Stimulated activated effector memory CD8-positive, alpha-beta T cell treated with anti-CD3 and anti-CD28 coated beads, Interleukin-12 subunit alpha, Interleukin-12 subunit beta, amount 100 ng/mL, for 72 hours (primary cell): ENCODE data around the gene TMEM63A.
"Not testable (repeated sequence)": the region's sequence is repeated elsewhere in the genome, so short reads cannot be mapped to it uniquely, and the experiment has no call there.

ENCODE experiments used
- ATAC-seq: fragments of 150-1000 bp; cut with Tn5 transposase; 2 replicates; pipeline ENCODE4 v1.10.0; 2021
- DNase-seq, 2 donors: peaks; one replicate each; pipeline ENCODE4 v3.0.0; 2021 to 2022; ENCODE audit warnings: low spot score in 2 of 2
- H3K27ac Mint-ChIP-seq: one replicate; pipeline ENCODE4 v1.8.0; 2022; ENCODE audit warnings: mild to moderate bottlenecking, mixed read lengths
- H3K36me3 Mint-ChIP-seq: one replicate; pipeline ENCODE4 v1.8.0; 2022; ENCODE audit warnings: mild to moderate bottlenecking, mixed read lengths
- H3K4me1 Mint-ChIP-seq: one replicate; pipeline ENCODE4 v1.8.0; 2022; ENCODE audit warnings: mixed read lengths
- H3K4me3 Mint-ChIP-seq: one replicate; pipeline ENCODE4 v1.8.0; 2022; ENCODE audit warnings: mild to moderate bottlenecking, mixed read lengths
- H3K9me3 Mint-ChIP-seq: one replicate; pipeline ENCODE4 v1.8.0; 2022; ENCODE audit warnings: mixed read lengths

Gene TMEM63A

DNA sequence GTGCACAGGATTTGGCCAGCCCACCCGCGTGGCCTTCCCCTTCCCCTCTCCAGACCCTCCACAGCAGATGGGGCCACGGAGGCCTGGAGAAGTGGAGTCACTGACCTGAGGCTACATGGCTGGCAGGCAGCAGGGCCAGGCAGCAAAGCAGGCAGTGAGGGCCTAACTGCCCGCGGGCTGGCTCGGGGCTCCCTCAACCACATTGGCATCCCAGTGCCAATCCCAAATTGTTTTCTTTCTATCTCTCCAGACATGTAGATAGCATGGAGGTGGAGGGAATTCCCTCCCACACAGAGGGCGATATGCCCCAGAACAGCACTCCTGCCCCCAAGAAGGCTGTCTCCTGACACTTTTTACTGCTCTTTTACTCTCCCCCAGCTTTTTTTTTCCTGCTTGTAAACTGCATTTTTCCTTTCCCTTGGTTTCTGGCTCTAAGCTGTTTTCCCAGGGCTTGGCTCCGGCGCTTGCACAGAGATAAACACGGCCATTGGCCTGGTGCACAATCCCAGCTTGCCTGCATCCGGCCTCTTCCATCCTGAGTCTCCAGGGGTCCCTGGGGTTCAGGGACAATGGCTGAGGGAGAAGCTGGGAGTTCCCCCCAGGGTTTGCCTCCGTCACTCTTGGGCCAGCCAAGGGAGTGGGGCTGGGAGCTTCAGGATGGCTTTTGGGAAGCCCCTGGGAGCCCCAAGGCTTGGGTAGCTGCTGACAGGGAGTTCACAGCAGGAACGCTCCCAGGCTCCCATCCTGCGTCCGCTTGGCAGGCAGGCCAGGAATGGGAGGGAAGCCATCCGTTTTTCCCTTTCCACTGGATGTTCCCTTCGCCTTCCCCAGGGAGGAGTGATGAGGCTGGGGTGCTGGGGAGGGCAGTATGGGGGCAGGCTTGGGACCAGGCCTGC, 65.3 kb downstream of the TMEM63A start:
- H3K9me3 Mint-ChIP-seq: no peaks in the 10 kb centered on the region
- ATAC-seq (no peak), DNase-seq (no peak)
- H3K27ac Mint-ChIP-seq: no peak overlapping the region
- H3K4me3 Mint-ChIP-seq: no peak overlapping the region
- H3K4me1 Mint-ChIP-seq: no peaks in the 10 kb centered on the region
- no peaks in the 10 kb centered on the region for H3K36me3 Mint-ChIP-seq

GRCh38 chr1:225815526-225816178, 66.5 kb downstream of the TMEM63A start:
- H3K4me1 Mint-ChIP-seq: peaks cover 5% of the 10 kb centered on the region
- no peaks in the 10 kb centered on the region for H3K9me3 Mint-ChIP-seq
- DNase-seq (no peak), ATAC-seq (no peak)
- no peak overlapping the region for H3K27ac Mint-ChIP-seq
- H3K36me3 Mint-ChIP-seq: no peaks in the 10 kb centered on the region
- H3K4me3 Mint-ChIP-seq: no peak overlapping the region

DNA sequence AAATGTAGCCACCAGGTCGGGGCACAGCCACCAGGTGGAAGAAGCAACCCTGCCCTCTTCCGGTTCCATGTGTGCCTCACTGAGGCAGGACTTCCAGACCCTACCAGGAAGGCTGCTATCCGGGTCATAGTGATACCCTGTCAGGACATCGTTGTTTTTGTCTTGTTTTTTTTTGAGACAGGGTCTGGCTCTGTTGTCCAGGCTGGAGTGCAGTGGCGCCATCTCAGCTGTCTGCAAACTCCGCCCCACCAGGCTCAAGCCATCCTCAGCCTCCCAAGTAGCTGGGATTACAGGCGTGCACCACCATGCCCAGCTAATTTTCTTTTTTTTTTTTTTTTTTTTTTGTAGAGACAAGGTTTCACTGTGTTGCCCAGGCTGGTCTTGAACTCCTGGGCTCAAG, 67.1 kb downstream of the TMEM63A start:
- not testable (repeated sequence) for H3K36me3 Mint-ChIP-seq, ATAC-seq, DNase-seq, H3K4me3 Mint-ChIP-seq, H3K9me3 Mint-ChIP-seq, H3K27ac Mint-ChIP-seq, H3K4me1 Mint-ChIP-seq

DNA sequence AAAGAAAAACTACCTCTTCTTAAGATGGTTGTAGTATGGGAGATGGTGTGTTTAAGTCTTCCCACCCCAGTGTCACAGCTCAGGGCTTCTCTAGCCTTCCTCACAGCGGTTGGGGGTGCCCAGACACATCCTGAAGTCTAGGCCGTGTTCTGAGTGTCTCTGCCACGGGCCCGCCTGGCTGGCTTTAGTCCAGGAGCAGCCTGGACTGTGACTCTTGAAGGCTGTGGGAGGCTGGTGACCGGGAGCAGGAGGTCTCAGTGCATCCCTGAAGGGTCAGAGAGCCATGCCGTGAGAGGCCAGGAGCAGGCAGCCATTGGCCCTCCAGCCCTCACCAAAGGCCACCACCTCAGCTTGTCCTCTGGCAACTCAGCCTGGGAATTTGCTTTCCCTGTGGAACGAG, 67.8 kb downstream of the TMEM63A start:
- Mint-ChIP-seq H3K4me3 (no peak overlapping the region), H3K9me3 (no peaks in the 10 kb centered on the region), H3K4me1 (peaks cover 10% of the 10 kb centered on the region), H3K36me3 (no peaks in the 10 kb centered on the region), H3K27ac (no peak overlapping the region)
- no peak for DNase-seq
- ATAC-seq: no peak

DNA sequence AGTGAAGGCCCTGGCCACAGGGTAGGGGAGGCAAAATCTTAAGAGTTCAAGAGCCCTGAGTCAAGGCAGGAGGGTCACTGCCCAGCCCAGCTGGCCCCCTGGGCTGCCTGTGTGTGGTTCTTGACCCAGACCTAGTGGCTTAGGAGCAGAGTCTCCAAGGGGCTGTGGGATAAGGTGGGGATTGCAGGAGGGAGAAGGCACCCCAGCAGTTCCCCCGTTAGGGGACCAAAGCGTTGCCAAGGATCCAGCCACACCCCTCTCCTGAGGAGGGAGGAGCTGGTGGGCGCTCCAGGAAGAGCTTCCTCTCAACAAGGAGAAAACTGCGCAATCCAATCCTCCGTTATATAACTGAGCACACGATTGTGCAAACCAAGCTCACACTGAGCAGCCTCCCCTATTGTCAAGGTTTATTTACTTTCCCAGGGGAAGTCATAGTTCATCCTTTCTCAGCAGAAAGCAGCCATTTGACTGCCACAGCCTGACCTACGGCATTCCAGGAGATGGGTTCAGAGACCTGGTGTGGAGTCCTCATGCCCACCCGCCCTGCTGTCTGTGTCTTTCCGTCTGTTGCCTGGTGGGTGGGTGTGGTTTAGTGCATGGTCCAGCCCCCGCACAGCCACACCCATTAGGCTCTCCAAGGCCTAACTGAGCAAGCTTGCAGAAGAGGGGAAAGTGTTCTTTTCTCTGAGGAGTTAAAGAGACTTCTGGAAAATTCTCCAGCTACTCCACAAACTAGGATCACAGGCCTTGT, 68.8 kb downstream of the TMEM63A start:
- Mint-ChIP-seq H3K9me3 (no peaks in the 10 kb centered on the region), H3K27ac (no peak overlapping the region), H3K4me1 (peaks cover 10% of the 10 kb centered on the region), H3K4me3 (no peak overlapping the region), H3K36me3 (no peaks in the 10 kb centered on the region)
- DNase-seq: no peak
- ATAC-seq: no peak

- no peak for DNase-seq
- no peak overlapping the region for H3K4me3 Mint-ChIP-seq
- H3K4me1 Mint-ChIP-seq: peaks cover 10% of the 10 kb centered on the region
- H3K27ac Mint-ChIP-seq: no peak overlapping the region
- ATAC-seq: no peak
- H3K36me3 Mint-ChIP-seq: no peaks in the 10 kb centered on the region
- H3K9me3 Mint-ChIP-seq: no peaks in the 10 kb centered on the region
These were observed 69.5 kb downstream of the TMEM63A start for GRCh38 chr1:225812488-225813213.

- H3K9me3 Mint-ChIP-seq: no peaks in the 10 kb centered on the region
- H3K36me3 Mint-ChIP-seq: no peaks in the 10 kb centered on the region
- ATAC-seq: no peak
- DNase-seq: no peak
- peaks cover 10% of the 10 kb centered on the region for H3K4me1 Mint-ChIP-seq
- no peak overlapping the region for H3K4me3 Mint-ChIP-seq
- H3K27ac Mint-ChIP-seq: no peak overlapping the region
These were observed 70.3 kb downstream of the TMEM63A start for GRCh38 chr1:225811622-225812487.

DNA sequence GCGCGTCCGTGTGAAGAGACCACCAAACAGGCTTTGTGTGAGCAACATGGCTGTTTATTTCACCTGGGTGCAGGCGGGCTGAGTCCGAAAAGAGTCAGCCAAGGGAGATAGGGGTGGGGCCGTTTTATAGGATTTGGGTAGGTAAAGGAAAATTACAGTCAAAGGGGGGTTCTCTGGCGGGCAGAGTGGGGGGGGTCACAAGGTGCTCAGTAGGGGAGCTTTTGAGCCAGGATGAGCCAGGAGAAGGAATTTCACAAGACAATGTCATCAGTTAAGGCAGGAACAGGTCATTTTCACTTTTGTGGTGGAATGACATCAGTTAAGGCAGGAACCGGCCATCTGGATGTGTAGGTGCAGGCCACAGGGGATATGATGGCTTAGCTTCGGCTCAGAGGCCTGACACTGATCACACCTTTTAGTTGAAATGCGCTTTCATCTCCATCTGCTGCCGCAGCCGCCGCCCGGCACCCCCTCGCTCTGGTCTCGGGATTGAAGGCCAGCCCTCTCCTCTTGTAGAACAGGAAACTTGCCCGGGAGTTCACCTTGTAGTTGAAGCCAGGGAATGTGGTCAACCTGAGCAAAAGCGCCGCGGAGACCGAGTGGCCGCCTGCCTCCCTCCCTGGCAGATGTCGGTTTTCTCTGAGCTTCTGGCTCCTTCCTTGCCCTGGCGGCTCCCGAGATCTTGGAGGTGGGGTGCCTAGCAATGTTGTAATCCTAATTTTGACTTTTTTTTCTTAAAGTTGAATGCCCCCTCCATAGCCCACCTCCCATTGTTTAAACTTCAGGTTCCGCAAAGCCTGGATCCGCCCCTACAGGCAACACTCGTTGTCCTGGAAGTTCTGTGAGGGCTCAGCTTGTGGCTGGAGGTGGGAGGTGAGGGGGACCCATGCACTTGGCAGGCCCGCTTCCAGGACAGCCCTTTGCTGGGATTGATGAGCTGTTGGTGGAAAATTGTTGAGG, 71.3 kb downstream of the TMEM63A start:
- H3K36me3 Mint-ChIP-seq, ATAC-seq, H3K27ac Mint-ChIP-seq, H3K4me1 Mint-ChIP-seq, H3K9me3 Mint-ChIP-seq, DNase-seq: not testable (repeated sequence)
- H3K4me3 Mint-ChIP-seq: peak overlapping the region; percentile 71

- H3K36me3 Mint-ChIP-seq: no peaks in the 10 kb centered on the region
- peak within 1 kb of the TSS; percentile 20 for H3K27ac Mint-ChIP-seq
- ATAC-seq (peak; percentile 94), DNase-seq (peak; percentile 57 to 80)
- peaks cover 10% of the 10 kb centered on the region for H3K4me1 Mint-ChIP-seq
- H3K9me3 Mint-ChIP-seq: no peaks in the 10 kb centered on the region
- peak within 1 kb of the TSS; percentile 71 for H3K4me3 Mint-ChIP-seq
These were observed 72.2 kb downstream of the TMEM63A start, which contains the start of gene EPHX1 for GRCh38 chr1:225809842-225810578. TSS of gene EPHX1 (plus strand) at chr1:225810124. CDS start at chr1:225828730, 18,606 bp downstream.

DNA sequence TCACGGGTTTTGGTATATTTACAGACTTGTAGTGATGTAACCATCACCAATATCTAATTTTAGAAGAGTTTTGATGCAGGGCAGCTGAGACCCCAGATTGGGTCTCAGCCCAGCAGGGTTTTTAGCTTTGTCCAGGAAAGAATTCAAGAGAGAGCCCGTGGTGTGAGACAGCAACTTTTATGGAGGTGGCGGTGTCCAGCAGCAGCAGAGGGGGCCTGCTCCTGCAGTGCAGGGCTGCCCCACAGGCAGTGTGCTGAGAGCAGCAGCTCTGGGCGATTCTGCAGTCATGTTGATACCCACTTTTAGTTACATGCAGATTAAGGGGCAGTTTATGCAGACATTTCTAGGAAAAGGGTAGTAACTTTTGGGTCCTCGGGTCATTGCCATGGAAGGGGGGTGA, 74.0 kb downstream of the TMEM63A start:
- H3K36me3 Mint-ChIP-seq: no peaks in the 10 kb centered on the region
- H3K27ac Mint-ChIP-seq: no peak overlapping the region
- no peak overlapping the region for H3K4me3 Mint-ChIP-seq
- peaks cover 10% of the 10 kb centered on the region for H3K4me1 Mint-ChIP-seq
- no peaks in the 10 kb centered on the region for H3K9me3 Mint-ChIP-seq
- no peak for DNase-seq
- no peak for ATAC-seq

GRCh38 chr1:225806736-225807135, 75.4 kb downstream of the TMEM63A start:
- not testable (repeated sequence) for H3K4me1 Mint-ChIP-seq, DNase-seq, ATAC-seq, H3K36me3 Mint-ChIP-seq, H3K9me3 Mint-ChIP-seq, H3K4me3 Mint-ChIP-seq, H3K27ac Mint-ChIP-seq

GRCh38 chr1:225806249-225806648, 75.9 kb downstream of the TMEM63A start:
- DNase-seq: no peak
- Mint-ChIP-seq H3K36me3 (no peaks in the 10 kb centered on the region), H3K4me1 (peaks cover 10% of the 10 kb centered on the region), H3K27ac (no peak overlapping the region), H3K9me3 (no peaks in the 10 kb centered on the region), H3K4me3 (no peak overlapping the region)
- no peak for ATAC-seq

DNA sequence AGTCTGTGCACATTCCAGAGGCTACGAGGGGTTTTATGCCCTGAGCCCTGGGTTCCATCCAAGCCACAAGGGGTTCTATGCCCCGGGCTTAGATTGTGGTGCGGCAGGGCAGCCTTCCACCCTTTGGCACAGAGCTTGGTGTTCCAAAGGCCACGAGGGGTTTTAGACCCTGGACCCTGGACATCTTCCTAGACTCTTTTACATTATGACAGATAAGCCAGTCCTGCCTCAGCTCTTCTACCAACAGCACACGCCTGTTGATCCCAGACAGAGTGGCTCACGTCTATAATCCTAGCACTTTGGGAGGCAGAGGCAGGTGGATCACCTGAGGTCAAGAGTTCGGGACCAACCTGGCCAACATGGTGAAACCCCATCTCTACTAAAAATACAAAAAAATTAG, 81.0 kb downstream of the TMEM63A start:
- not testable (repeated sequence) for H3K36me3 Mint-ChIP-seq, ATAC-seq, H3K4me3 Mint-ChIP-seq, DNase-seq, H3K4me1 Mint-ChIP-seq, H3K9me3 Mint-ChIP-seq
- H3K27ac Mint-ChIP-seq: peak overlapping the region; percentile 68
